GM06990 (cell line): ENCODE measurements around the gene ITPK1.

Experiments
- DNase-seq: peaks from one replicate; pipeline ENCODE4 v3.0.0-alpha.2; 2011; ENCODE audit not compliant: insufficient read length; ENCODE audit errors: extremely low read depth
- H3K27me3 ChIP-seq: replicated peaks from 2 replicates; pipeline ENCODE4 v1.6.0; 2011; ENCODE audit warnings: low read length; ENCODE audit not compliant: control insufficient read depth, insufficient read depth
- H3K36me3 ChIP-seq: 2 replicates; pipeline ENCODE4 v1.5.1; 2011; ENCODE audit warnings: low read length; ENCODE audit not compliant: control insufficient read depth, insufficient read depth
- H3K4me3 ChIP-seq: replicated peaks from 2 replicates; pipeline ENCODE4 v1.5.1; 2011; ENCODE audit warnings: low read depth, mild to moderate bottlenecking, control low read depth, low read length
- TF ChIP-seq, protein P1 (sequence below): IDR thresholded peaks from 2 replicates; pipeline ENCODE4 v1.5.1; 2011; ENCODE audit warnings: low read length, control low read depth, mild to moderate bottlenecking, inconsistent platforms; ENCODE audit not compliant: insufficient read depth, poor library complexity, severe bottlenecking

Gene ITPK1

DNA sequence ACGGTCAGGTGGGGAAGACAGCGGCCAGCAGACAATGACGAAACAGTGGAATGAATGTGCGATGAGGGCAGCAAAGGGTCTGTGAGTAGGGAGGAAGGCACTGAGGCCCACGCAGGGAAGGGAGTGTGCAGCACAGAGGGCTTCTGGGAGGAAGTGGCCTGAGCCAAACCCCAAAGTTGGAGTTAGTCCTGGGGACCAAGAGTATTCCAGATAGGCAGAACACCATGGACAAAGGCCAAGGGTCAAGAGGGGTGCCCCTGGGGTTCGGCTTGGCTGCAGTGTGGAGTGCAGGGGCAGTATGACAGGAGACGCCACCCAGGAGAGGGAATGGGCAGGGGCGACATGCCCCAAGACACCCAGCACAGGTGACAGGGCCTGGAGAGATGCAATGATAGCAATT, 134.0 kb downstream of the ITPK1 start:
- DNase-seq = no peak
- H3K36me3 ChIP-seq = no peaks in the 10 kb centered on the region; the same call in 1 of the 2 replicates
- TF ChIP-seq, protein P1, sequence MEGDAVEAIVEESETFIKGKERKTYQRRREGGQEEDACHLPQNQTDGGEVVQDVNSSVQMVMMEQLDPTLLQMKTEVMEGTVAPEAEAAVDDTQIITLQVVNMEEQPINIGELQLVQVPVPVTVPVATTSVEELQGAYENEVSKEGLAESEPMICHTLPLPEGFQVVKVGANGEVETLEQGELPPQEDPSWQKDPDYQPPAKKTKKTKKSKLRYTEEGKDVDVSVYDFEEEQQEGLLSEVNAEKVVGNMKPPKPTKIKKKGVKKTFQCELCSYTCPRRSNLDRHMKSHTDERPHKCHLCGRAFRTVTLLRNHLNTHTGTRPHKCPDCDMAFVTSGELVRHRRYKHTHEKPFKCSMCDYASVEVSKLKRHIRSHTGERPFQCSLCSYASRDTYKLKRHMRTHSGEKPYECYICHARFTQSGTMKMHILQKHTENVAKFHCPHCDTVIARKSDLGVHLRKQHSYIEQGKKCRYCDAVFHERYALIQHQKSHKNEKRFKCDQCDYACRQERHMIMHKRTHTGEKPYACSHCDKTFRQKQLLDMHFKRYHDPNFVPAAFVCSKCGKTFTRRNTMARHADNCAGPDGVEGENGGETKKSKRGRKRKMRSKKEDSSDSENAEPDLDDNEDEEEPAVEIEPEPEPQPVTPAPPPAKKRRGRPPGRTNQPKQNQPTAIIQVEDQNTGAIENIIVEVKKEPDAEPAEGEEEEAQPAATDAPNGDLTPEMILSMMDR = no peak
- no peaks in the 10 kb centered on the region for H3K27me3 ChIP-seq
- no peak overlapping the region for H3K4me3 ChIP-seq

DNA sequence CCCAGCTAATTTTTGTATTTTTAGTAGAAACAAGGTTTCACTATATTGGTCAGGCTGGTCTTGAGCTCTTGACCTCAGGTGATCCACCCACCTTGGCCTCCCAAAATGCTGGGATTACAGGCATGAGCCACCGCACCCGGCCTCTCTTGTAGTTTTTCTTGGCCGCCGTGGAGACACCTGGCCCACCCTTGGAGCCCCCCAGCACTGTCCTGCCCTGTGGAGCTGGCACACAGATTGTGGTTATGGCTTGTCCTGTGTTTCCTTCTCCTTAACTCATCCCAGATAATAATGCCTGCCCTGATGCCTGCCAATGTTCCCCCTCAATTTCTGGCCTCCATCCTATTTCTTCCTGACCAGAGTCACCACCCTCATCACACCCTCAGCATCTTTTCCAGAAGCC, 134.9 kb downstream of the ITPK1 start:
- DNase-seq = no peak
- Histone ChIP-seq H3K27me3 (no peaks in the 10 kb centered on the region), H3K4me3 (no peak overlapping the region), H3K36me3 (no peaks in the 10 kb centered on the region; the same call in 1 of the 2 replicates)
- TF ChIP-seq, protein P1 = no peak

DNA sequence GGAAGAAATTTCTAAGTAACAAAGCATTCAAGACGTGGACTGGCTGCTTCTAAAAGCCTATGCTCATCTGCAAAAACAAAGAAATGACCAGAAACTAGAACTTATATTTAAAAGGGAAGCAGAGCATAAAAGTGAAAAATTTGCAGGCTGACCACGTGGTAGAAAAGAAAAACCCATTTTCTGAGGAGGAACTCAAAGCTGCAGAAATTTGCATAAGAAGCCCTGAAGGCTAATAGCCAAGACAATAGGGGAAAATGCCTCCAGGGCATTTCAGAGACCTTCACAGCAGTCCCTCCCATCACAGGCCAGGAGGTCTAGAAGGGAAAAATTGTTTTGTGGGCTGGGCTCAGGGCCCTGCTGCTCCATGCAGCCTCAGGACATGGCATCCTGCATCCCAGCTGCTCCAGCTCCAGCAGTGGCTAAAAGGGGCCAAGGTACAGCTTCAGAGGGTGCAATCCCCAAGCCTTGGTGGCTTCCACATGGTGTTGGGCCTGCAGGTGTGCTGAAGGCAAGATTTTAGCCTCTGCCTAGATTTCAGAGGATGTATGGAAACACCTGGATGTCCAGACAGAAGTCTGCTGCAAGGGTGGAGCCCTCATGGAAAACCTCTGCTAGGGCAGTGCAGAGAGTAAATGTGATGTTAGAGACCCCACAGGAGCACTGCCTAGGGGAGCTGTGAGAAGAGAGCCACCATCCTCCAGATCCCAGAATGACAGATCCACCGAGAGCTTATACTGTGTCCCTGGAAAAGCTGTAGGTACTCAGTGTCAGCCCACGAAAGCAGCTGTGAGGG, 137.3 kb downstream of the ITPK1 start:
- DNase-seq = no peak
- TF ChIP-seq, protein P1 = no peak
- Histone ChIP-seq H3K27me3 (no peaks in the 10 kb centered on the region), H3K36me3 (no peaks in the 10 kb centered on the region; the same call in 1 of the 2 replicates), H3K4me3 (no peak overlapping the region)

DNA sequence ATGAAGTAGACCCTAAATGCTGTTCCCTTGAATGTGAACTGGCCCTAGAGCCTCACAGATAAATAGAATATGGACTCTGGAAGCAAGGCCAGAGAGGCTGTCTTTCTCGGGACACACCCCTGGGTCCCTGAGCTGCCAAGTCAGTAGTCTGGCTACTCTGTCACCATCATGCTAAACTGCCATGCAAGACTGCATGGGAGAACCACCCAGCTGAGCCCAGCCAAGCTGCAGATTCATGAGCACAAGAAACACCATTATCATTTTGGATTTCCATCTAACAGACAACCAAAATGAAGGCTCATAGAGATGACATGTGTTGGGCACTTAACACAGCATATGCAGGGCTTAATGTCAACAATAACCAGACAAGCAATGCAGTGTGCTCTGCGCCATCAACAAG, 139.5 kb downstream of the ITPK1 start:
- TF ChIP-seq, protein P1 = no peak
- DNase-seq = no peak
- no peaks in the 10 kb centered on the region for H3K27me3 ChIP-seq
- no peak overlapping the region for H3K4me3 ChIP-seq
- H3K36me3 ChIP-seq = no peaks in the 10 kb centered on the region; the same call in 1 of the 2 replicates

DNA sequence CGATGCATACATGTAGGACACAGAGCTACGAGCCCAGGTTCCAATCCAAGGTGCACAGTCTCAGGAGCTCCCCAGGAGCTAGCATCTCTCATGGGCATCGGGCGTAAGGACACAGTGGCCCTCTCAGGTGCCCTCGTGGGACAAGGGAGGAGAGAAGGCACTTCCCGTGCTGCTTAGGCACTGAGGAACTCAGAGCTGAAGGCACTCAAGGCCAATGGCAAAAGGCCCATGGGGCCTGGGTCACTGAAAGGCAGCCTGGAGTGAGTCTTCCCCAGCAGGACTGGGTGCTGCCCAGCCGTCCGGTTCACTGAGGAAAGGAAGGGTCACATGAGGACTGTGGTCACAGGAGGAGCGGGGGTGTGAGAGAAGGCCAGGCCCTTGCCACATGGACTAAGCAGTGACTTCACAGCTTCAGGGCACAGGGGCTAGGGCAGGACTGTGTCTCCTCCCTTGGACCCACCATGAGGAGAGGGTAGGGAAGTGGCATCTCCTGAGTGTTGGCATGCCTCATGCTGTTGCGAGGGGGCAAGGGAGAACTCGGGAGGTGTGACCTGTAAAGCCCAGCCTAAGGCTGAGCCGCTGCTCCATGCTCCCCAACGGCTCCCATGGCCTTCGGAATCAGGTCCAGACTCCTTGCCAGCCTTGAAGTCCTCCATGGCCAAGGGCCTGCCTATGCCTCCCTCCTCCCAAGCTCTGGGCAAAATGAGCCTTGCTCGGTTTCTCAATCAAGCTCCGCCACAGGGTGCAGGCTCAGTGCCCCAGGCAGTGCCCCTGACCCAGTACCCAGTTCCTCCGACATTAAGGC, 141.0 kb downstream of the ITPK1 start:
- Histone ChIP-seq H3K36me3 (no peaks in the 10 kb centered on the region; the same call in 1 of the 2 replicates), H3K4me3 (no peak overlapping the region), H3K27me3 (no peaks in the 10 kb centered on the region)
- no peak for DNase-seq
- TF ChIP-seq, protein P1 = no peak
